IMR-90 (cell line): ENCODE results near the gene IL16. TPM values are rescaled to one million over a fixed set of nuclear protein-coding genes. Genes with fewer than 3 reads are reported as not detected.

Source experiments
- ATAC-seq: fragments of 200-7000 bp; cut with Tn5 transposase; 2 replicates; pipeline ENCODE4 v1.9.1; 2020; ENCODE audit warnings: low read depth, mild to moderate bottlenecking, moderate library complexity
- BruUV-seq: library from RNA; stranded (reverse); fragments of 400-500 nt; replicated peaks from 2 replicates; lab custom pipeline; 2021; lab: Mats Ljungman, UMichigan
- CTCF ChIA-PET: fragments of 300-600 bp; formaldehyde crosslinking; extraction: SDS; loops from one replicate; lab custom pipeline; 2021; ENCODE audit warnings: antibody characterized with exemption; lab: Yijun Ruan, JAX
- POLR2A ChIA-PET: fragments of 300-600 bp; sonication (Branson Sonifier 250); formaldehyde crosslinking; loops from one replicate; lab custom pipeline; 2022; ENCODE audit warnings: antibody characterized with exemption; ENCODE audit not compliant: unreplicated experiment; lab: Charles Lee
- DNase-seq: peaks from one replicate; pipeline ENCODE4 v3.0.0; 2013
- H2AFZ ChIP-seq: replicated peaks from 2 replicates; pipeline ENCODE3; 2013; ENCODE audit warnings: low read length, mild to moderate bottlenecking; ENCODE audit not compliant: poor library complexity
- H2AK5ac ChIP-seq: 2 replicates; pipeline ENCODE4 v1.6.1; 2013; ENCODE audit warnings: low read depth, low read length, inconsistent platforms
- H2AK9ac ChIP-seq: replicated peaks from 2 replicates; pipeline ENCODE3; 2013; ENCODE audit warnings: mild to moderate bottlenecking, low read depth, low read length, moderate library complexity; ENCODE audit not compliant: poor library complexity
- H2BK120ac ChIP-seq: 2 replicates; pipeline ENCODE4 v1.6.1; 2013; ENCODE audit warnings: low read depth, low read length, inconsistent platforms
- H2BK15ac ChIP-seq: 3 replicates; pipeline ENCODE4 v1.6.1; 2013; ENCODE audit warnings: low read depth, low read length, inconsistent platforms
- H2BK20ac ChIP-seq: 2 replicates; pipeline ENCODE4 v1.6.1; 2013; ENCODE audit warnings: low read depth, mild to moderate bottlenecking, inconsistent platforms, low read length, moderate library complexity
- H2BK5ac ChIP-seq: 2 replicates; pipeline ENCODE4 v1.6.1; 2013; ENCODE audit warnings: mild to moderate bottlenecking, low read depth, low read length, inconsistent platforms; ENCODE audit not compliant: poor library complexity, severe bottlenecking
- H3K14ac ChIP-seq: replicated peaks from 2 replicates; pipeline ENCODE4 v1.6.1; 2013; ENCODE audit warnings: low read depth, low read length, inconsistent platforms
- H3K18ac ChIP-seq: 2 replicates; pipeline ENCODE4 v1.6.1; 2013; ENCODE audit warnings: low read depth, low read length, control low read depth
- H3K23ac ChIP-seq: 2 replicates; pipeline ENCODE4 v1.6.1; 2013; ENCODE audit warnings: low read depth, low read length, inconsistent platforms
- H3K27ac ChIP-seq: 2 replicates; pipeline ENCODE4 v1.5.1; 2013; ENCODE audit warnings: mild to moderate bottlenecking, control low read depth, low read length; ENCODE audit not compliant: insufficient read depth
- H3K27me3 ChIP-seq: 2 replicates; pipeline ENCODE4 v1.6.1; 2013; ENCODE audit warnings: low read length; ENCODE audit not compliant: control insufficient read depth, insufficient read depth
- H3K36me3 ChIP-seq: 2 replicates; pipeline ENCODE4 v1.6.1; 2013; ENCODE audit warnings: low read length, mixed read lengths; ENCODE audit not compliant: control insufficient read depth, insufficient read depth
- H3K4ac ChIP-seq: 2 replicates; pipeline ENCODE4 v1.6.1; 2013; ENCODE audit warnings: low read depth, low read length, inconsistent platforms
- H3K4me1 ChIP-seq: 2 replicates; pipeline ENCODE4 v1.6.1; 2013; ENCODE audit warnings: low read length, mixed read lengths; ENCODE audit not compliant: control insufficient read depth, insufficient read depth
- H3K4me2 ChIP-seq: 2 replicates; pipeline ENCODE4 v1.6.1; 2013; ENCODE audit warnings: low read depth, mild to moderate bottlenecking, control low read depth, low read length, moderate library complexity
- H3K4me3 ChIP-seq: 2 replicates; pipeline ENCODE4 v1.5.1; 2013; ENCODE audit warnings: low read depth, mild to moderate bottlenecking, control low read depth, low read length, moderate library complexity; ENCODE audit not compliant: insufficient read depth
- H3K56ac ChIP-seq: 2 replicates; pipeline ENCODE4 v1.6.1; 2013; ENCODE audit warnings: low read length, inconsistent platforms; ENCODE audit not compliant: insufficient read depth; ENCODE audit errors: extremely low read depth
- H3K79me1 ChIP-seq, 2 experiments: 2 replicates each; pipeline ENCODE4 v1.6.1; 2013; ENCODE audit warnings: low read length in 2 of 2, inconsistent platforms in 1 of 2, low read depth in 1 of 2
- H3K9ac ChIP-seq: 2 replicates; pipeline ENCODE4 v1.6.1; 2013; ENCODE audit warnings: low read depth, low read length, control low read depth
- H3K9me1 ChIP-seq: 2 replicates; pipeline ENCODE4 v1.6.1; 2013; ENCODE audit warnings: low read length, inconsistent platforms; ENCODE audit not compliant: insufficient read depth
- H3K9me3 ChIP-seq: 2 replicates; pipeline ENCODE4 v1.6.1; 2013; ENCODE audit warnings: low read length; ENCODE audit not compliant: control insufficient read depth, insufficient read depth
- H4K20me1 ChIP-seq: 2 replicates; pipeline ENCODE4 v1.6.1; 2013; ENCODE audit warnings: low read length, inconsistent platforms; ENCODE audit not compliant: insufficient read depth
- H4K5ac ChIP-seq: 2 replicates; pipeline ENCODE4 v1.6.1; 2013; ENCODE audit warnings: mild to moderate bottlenecking, low read depth, low read length, control low read depth
- H4K8ac ChIP-seq, 2 experiments: 2 replicates each; pipeline ENCODE4 v1.6.1; 2013; ENCODE audit warnings: low read depth in 2 of 2, low read length in 2 of 2, control low read depth in 1 of 2, inconsistent platforms in 1 of 2
- H4K91ac ChIP-seq: 2 replicates; pipeline ENCODE4 v1.6.1; 2013; ENCODE audit warnings: low read depth, low read length, inconsistent platforms; ENCODE audit not compliant: insufficient read depth
- BHLHE40 ChIP-seq: fragments of 150-350 bp; IDR thresholded peaks from 2 replicates; pipeline ENCODE4 v1.6.1; 2016; ENCODE audit warnings: mild to moderate bottlenecking, low read depth, low read length
- CEBPB ChIP-seq: IDR thresholded peaks from 2 replicates; pipeline ENCODE4 v1.6.1; 2012; ENCODE audit warnings: low read depth, low read length, improper control_type of control experiment
- CHD1 ChIP-seq: IDR thresholded peaks from 2 replicates; pipeline ENCODE4 v1.6.1; 2012; ENCODE audit warnings: low read depth, low read length, improper control_type of control experiment
- FOS ChIP-seq: fragments of 150-350 bp; IDR thresholded peaks from 2 replicates; pipeline ENCODE4 v1.6.1; 2016; ENCODE audit warnings: low read depth, low read length
- MAFK ChIP-seq: IDR thresholded peaks from 2 replicates; pipeline ENCODE4 v1.6.1; 2012; ENCODE audit warnings: low read depth, low read length, improper control_type of control experiment
- MAZ ChIP-seq: IDR thresholded peaks from 2 replicates; pipeline ENCODE4 v1.6.1; 2012; ENCODE audit warnings: low read depth, mild to moderate bottlenecking, low read length, improper control_type of control experiment, moderate library complexity, borderline replicate concordance
- MXI1 ChIP-seq: IDR thresholded peaks from 2 replicates; pipeline ENCODE4 v1.6.1; 2012; ENCODE audit warnings: low read depth, mild to moderate bottlenecking, low read length, moderate library complexity, borderline replicate concordance
- NFE2L2 ChIP-seq: fragments of 150-350 bp; IDR thresholded peaks from 2 replicates; pipeline ENCODE4 v1.6.1; 2016; ENCODE audit warnings: low read depth, mild to moderate bottlenecking, low read length
- POLR2A ChIP-seq: IDR thresholded peaks from 2 replicates; pipeline ENCODE4 v1.6.1; 2012; ENCODE audit warnings: mild to moderate bottlenecking, low read depth, low read length
- RAD21 ChIP-seq: IDR thresholded peaks from 2 replicates; pipeline ENCODE4 v1.6.1; 2012; ENCODE audit warnings: low read length, improper control_type of control experiment
- RCOR1 ChIP-seq: IDR thresholded peaks from 2 replicates; pipeline ENCODE4 v1.6.1; 2012; ENCODE audit warnings: mild to moderate bottlenecking, low read length, improper control_type of control experiment; ENCODE audit not compliant: insufficient replicate concordance
- RFX5 ChIP-seq: IDR thresholded peaks from 2 replicates; pipeline ENCODE4 v1.8.0; 2012; ENCODE audit warnings: low read depth, mild to moderate bottlenecking, low read length, moderate library complexity
- SMC3 ChIP-seq: fragments of 150-350 bp; IDR thresholded peaks from 2 replicates; pipeline ENCODE4 v1.6.1; 2016; ENCODE audit warnings: low read depth, mild to moderate bottlenecking, antibody characterized with exemption, low read length, moderate library complexity
- WGBS, 2 experiments: methylation state at CpG; one replicate each; pipeline versions ENCODE4 v1.1.5 to v1.1.7; 2013; ENCODE audit warnings: missing lambda C conversion rate in 2 of 2; ENCODE audit not compliant: insufficient read length in 1 of 2; ENCODE audit errors: extremely low coverage in 2 of 2; 5-methylcytosine and 5-hydroxymethylcytosine counted together
- dilution Hi-C: fragments of 300-500 bp; cut with HindIII; formaldehyde crosslinking; loops from one replicate; pipeline ENCODE4 v1.14.3; 2018; ENCODE audit warnings: low sequenced_read_pairs; ENCODE audit not compliant: unreplicated experiment
- in situ Hi-C: fragments of 300-500 bp; cut with MboI; formaldehyde crosslinking; loops from 3 replicates; pipeline ENCODE4 v1.14.3; 2019; ENCODE audit warnings: low sequenced_read_pairs, inconsistent platforms, mixed read lengths
- intact Hi-C: fragments of 100-400 bp; cut with micrococcal nuclease; formaldehyde crosslinking; loops from 2 replicates; pipeline ENCODE4 v1.10.0; 2022
- polyA plus RNA-seq, 3 experiments: library from polyadenylated mRNA; depleted of rRNA; stranded (reverse); fragments of >200 nt; gene quantifications; 2 replicates each; pipeline ENCODE4 v1.2.3, GENCODE V29; 2012; ENCODE audit warnings: low replicate concordance in 1 of 3
- total RNA-seq: library from RNA; depleted of rRNA; stranded (reverse); fragments of >200 nt; gene quantifications from 2 replicates; pipeline ENCODE4 v1.2.3, GENCODE V29; 2012
- TF ChIP-seq, protein P1 (sequence below): fragments of 150-350 bp; IDR thresholded peaks from 2 replicates; pipeline ENCODE4 v1.6.1; 2017; ENCODE audit warnings: mild to moderate bottlenecking, antibody characterized with exemption, low read length, low read depth
- TF ChIP-seq, protein P2 (sequence below): conservative IDR thresholded peaks from 2 replicates; pipeline ENCODE4 v1.5.1; 2012; ENCODE audit warnings: mild to moderate bottlenecking, low read depth, low read length, improper control_type of control experiment
- TF ChIP-seq, protein P3 (sequence below): fragments of 150-350 bp; IDR thresholded peaks from 2 replicates; pipeline ENCODE4 v1.6.1; 2016; ENCODE audit warnings: low read depth, mild to moderate bottlenecking, low read length, moderate library complexity, borderline replicate concordance

Gene IL16
- total and polyA plus RNA-seq, 2 of the 4 experiments (the other 2 are of a cell fraction) = 0.18 to 0.27 TPM

DNA sequence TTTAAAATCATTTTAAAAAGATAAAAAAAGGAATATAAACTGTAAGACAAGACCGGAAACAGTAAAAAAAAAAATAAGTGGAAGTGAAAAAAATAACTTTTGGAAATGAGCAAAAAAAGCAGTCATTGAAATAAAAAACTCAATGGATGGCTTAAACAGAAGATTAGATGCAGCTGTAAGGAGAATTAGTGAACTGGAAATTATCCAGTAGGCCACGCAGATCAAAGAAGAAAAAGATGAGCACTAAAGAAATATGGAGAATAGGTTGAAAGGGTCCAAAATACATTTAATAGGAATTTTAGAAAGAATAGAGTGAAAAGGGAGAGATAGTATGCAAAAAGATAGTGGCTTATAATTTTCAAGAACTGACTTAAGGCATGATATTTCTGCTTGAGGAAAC is 80.3 kb downstream of the IL16 start:
- H3K4me1 ChIP-seq = peaks cover 4% of the 10 kb centered on the region; the same call in 1 of the 2 replicates
- no peak overlapping the region for H2AFZ ChIP-seq
- no peak overlapping the region for H2AK9ac ChIP-seq
- WGBS, 2 experiments = 100% methylated on average over 2 of the region's 2 CpGs; no CpG with 5 or more reads in 1 of the 2 experiments
- intact Hi-C loops = no loop called here
- in situ Hi-C loops = no loop called here
- dilution Hi-C loops = no loop called here
- no peak overlapping the region for H2BK120ac ChIP-seq
- no peak overlapping the region for H2BK15ac ChIP-seq
- H3K36me3 ChIP-seq = peaks cover 18% of the 10 kb centered on the region; the same call in 1 of the 2 replicates
- peaks cover 3% of the 10 kb centered on the region; the same call in 1 of the 2 replicates for H3K9me3 ChIP-seq
- H3K4me3 ChIP-seq = no peak overlapping the region
- H3K18ac ChIP-seq = no peak overlapping the region
- H4K20me1 ChIP-seq = no peaks in the 10 kb centered on the region
- no peaks in the 10 kb centered on the region for H3K9me1 ChIP-seq
- no peak overlapping the region for H4K8ac ChIP-seq
- TF ChIP-seq MAZ (no peak), NFE2L2 (no peak), MAFK (no peak), BHLHE40 (no peak), SMC3 (no peak), POLR2A (no peak), RFX5 (no peak), RCOR1 (no peak), FOS (no peak), RAD21 (no peak), CHD1 (no peak), MXI1 (no peak), CEBPB (no peak)
- TF ChIP-seq, protein P1, sequence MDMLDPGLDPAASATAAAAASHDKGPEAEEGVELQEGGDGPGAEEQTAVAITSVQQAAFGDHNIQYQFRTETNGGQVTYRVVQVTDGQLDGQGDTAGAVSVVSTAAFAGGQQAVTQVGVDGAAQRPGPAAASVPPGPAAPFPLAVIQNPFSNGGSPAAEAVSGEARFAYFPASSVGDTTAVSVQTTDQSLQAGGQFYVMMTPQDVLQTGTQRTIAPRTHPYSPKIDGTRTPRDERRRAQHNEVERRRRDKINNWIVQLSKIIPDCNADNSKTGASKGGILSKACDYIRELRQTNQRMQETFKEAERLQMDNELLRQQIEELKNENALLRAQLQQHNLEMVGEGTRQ = no peak
- TF ChIP-seq, protein P2, sequence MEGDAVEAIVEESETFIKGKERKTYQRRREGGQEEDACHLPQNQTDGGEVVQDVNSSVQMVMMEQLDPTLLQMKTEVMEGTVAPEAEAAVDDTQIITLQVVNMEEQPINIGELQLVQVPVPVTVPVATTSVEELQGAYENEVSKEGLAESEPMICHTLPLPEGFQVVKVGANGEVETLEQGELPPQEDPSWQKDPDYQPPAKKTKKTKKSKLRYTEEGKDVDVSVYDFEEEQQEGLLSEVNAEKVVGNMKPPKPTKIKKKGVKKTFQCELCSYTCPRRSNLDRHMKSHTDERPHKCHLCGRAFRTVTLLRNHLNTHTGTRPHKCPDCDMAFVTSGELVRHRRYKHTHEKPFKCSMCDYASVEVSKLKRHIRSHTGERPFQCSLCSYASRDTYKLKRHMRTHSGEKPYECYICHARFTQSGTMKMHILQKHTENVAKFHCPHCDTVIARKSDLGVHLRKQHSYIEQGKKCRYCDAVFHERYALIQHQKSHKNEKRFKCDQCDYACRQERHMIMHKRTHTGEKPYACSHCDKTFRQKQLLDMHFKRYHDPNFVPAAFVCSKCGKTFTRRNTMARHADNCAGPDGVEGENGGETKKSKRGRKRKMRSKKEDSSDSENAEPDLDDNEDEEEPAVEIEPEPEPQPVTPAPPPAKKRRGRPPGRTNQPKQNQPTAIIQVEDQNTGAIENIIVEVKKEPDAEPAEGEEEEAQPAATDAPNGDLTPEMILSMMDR = no peak
- TF ChIP-seq, protein P3, sequence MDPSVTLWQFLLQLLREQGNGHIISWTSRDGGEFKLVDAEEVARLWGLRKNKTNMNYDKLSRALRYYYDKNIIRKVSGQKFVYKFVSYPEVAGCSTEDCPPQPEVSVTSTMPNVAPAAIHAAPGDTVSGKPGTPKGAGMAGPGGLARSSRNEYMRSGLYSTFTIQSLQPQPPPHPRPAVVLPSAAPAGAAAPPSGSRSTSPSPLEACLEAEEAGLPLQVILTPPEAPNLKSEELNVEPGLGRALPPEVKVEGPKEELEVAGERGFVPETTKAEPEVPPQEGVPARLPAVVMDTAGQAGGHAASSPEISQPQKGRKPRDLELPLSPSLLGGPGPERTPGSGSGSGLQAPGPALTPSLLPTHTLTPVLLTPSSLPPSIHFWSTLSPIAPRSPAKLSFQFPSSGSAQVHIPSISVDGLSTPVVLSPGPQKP = no peak
- no peak overlapping the region for H3K23ac ChIP-seq
- H3K56ac ChIP-seq = no peak overlapping the region
- no peak overlapping the region for H2AK5ac ChIP-seq
- no peak overlapping the region for H3K4ac ChIP-seq
- H3K27ac ChIP-seq = no peak overlapping the region
- CTCF ChIA-PET = no interaction called here
- POLR2A ChIA-PET = no interaction called here
- H3K4me2 ChIP-seq = no peak overlapping the region
- DNase-seq (no peak), ATAC-seq (no peak)
- H3K9ac ChIP-seq = no peak overlapping the region
- no peaks in the 10 kb centered on the region for H3K27me3 ChIP-seq
- no peak overlapping the region for H3K14ac ChIP-seq
- H4K91ac ChIP-seq = no peak overlapping the region
- no peak overlapping the region for H2BK5ac ChIP-seq
- no peaks in the 10 kb centered on the region for H3K79me1 ChIP-seq
- no TSS peak for BruUV-seq
- H2BK20ac ChIP-seq = no peak overlapping the region
- H4K5ac ChIP-seq = no peak overlapping the region
